Endothelial cell of umbilical vein (primary cell): ENCODE measurements around the gene SKAP1. TPM values are rescaled to one million over a fixed set of nuclear protein-coding genes. Genes with fewer than 3 reads are reported as not detected.

Experiments used
- BruUV-seq: library from RNA; stranded (reverse); fragments of 400-500 nt; replicated peaks from 2 replicates; lab custom pipeline; 2021; lab: Mats Ljungman, UMichigan
- CTCF ChIA-PET: fragments of 300-600, 350-600 bp; sonication (Branson Sonifier 250); formaldehyde crosslinking; loops from one replicate; lab custom pipeline; 2021; ENCODE audit warnings: antibody characterized with exemption, inconsistent platforms; lab: Charles Lee
- POLR2A ChIA-PET: fragments of 300-600, 350-600 bp; sonication (Branson Sonifier 250); formaldehyde crosslinking; loops from one replicate; lab custom pipeline; 2021; ENCODE audit warnings: antibody characterized with exemption, inconsistent platforms; lab: Charles Lee
- DNase-seq: peaks from one replicate; pipeline ENCODE4 v3.0.0-alpha.2; 2011; ENCODE audit warnings: low read depth, low spot score
- FAIRE-seq: peaks from 2 replicates; lab custom pipeline; 2011; peaks lifted over from hg19 to GRCh38; lab: Jason Lieb, UNC
- H2AFZ ChIP-seq: 2 replicates; pipeline ENCODE4 v1.6.0; 2012; ENCODE audit warnings: low read depth, low read length, control low read depth, inconsistent platforms
- H3K27ac ChIP-seq: 2 replicates; pipeline ENCODE4 v1.5.1; 2011; ENCODE audit warnings: low read depth, mild to moderate bottlenecking, control low read depth, low read length, moderate library complexity; ENCODE audit not compliant: insufficient read depth
- H3K27me3 ChIP-seq, 2 experiments: 2 replicates each; pipeline versions ENCODE4 v1.6.0 to v1.6.1; 2011; ENCODE audit warnings: low read length in 2 of 2, mixed read lengths in 1 of 2; ENCODE audit not compliant: control insufficient read depth in 2 of 2, insufficient read depth in 2 of 2
- H3K36me3 ChIP-seq, 2 experiments: 2 replicates in 1 of 2; 3 replicates in 1 of 2; pipeline ENCODE4 v1.5.1; 2011; ENCODE audit warnings: low read length in 2 of 2, mild to moderate bottlenecking in 1 of 2, moderate library complexity in 1 of 2; ENCODE audit not compliant: control insufficient read depth in 2 of 2, insufficient read depth in 2 of 2; ENCODE audit errors: extremely low read depth in 1 of 2
- H3K4me1 ChIP-seq: 3 replicates; pipeline ENCODE4 v1.5.1; 2011; ENCODE audit warnings: mild to moderate bottlenecking, low read length; ENCODE audit not compliant: control insufficient read depth, insufficient read depth; ENCODE audit errors: extremely low read depth
- H3K4me2 ChIP-seq: 2 replicates; pipeline ENCODE4 v1.6.1; 2011; ENCODE audit warnings: low read length, control low read depth, mixed read lengths; ENCODE audit not compliant: insufficient read depth
- H3K4me3 ChIP-seq, 3 experiments: fragments of 200-600 bp in 1 of 3; sonication (generic), shearing (Covaris generic) in 1 of 3; replicated peaks in 1 of 3; 2 replicates each; pipeline ENCODE4 v1.5.1; 2011 to 2016; ENCODE audit warnings: control low read depth in 3 of 3, low read length in 3 of 3, mild to moderate bottlenecking in 2 of 3, inconsistent platforms in 1 of 3, low read depth in 1 of 3, moderate library complexity in 1 of 3; ENCODE audit not compliant: insufficient read depth in 1 of 3
- H3K79me2 ChIP-seq: 2 replicates; pipeline ENCODE4 v1.6.0; 2012; ENCODE audit warnings: low read length, inconsistent platforms; ENCODE audit not compliant: control insufficient read depth, insufficient read depth
- H3K9ac ChIP-seq: replicated peaks from 2 replicates; pipeline ENCODE3; 2011; ENCODE audit warnings: low read length, control low read depth; ENCODE audit not compliant: insufficient read depth; ENCODE audit errors: extremely low read depth
- H3K9me1 ChIP-seq: replicated peaks from 3 replicates; pipeline ENCODE4 v1.6.0; 2011; ENCODE audit warnings: mild to moderate bottlenecking, low read length; ENCODE audit not compliant: control insufficient read depth, insufficient read depth; ENCODE audit errors: extremely low read depth
- H3K9me3 ChIP-seq: replicated peaks from 2 replicates; pipeline ENCODE4 v1.5.1; 2012; ENCODE audit warnings: low read length, inconsistent platforms; ENCODE audit not compliant: control insufficient read depth, insufficient read depth
- H4K20me1 ChIP-seq: replicated peaks from 2 replicates; pipeline ENCODE3; 2011; ENCODE audit warnings: mild to moderate bottlenecking, low read length; ENCODE audit not compliant: control insufficient read depth, insufficient read depth; ENCODE audit errors: extremely low read depth
- CTCF ChIP-seq, 2 donors: IDR thresholded peaks; 1 replicate in 1 of 2; 2 replicates in 1 of 2; pipeline ENCODE4 v1.5.1; 2011; ENCODE audit warnings: low read length in 2 of 2, mild to moderate bottlenecking in 2 of 2, moderate library complexity in 2 of 2, control low read depth in 1 of 2, inconsistent platforms in 1 of 2, low read depth in 1 of 2; ENCODE audit not compliant: insufficient read depth in 1 of 2; ENCODE audit errors: extremely low read depth in 1 of 2
- EZH2 ChIP-seq: IDR thresholded peaks from 2 replicates; pipeline ENCODE4 v1.6.1; 2012; ENCODE audit warnings: borderline replicate concordance, low read depth, mild to moderate bottlenecking, moderate library complexity, low read length, inconsistent platforms; ENCODE audit not compliant: severe bottlenecking
- FOS ChIP-seq: IDR thresholded peaks from 2 replicates; pipeline ENCODE4 v1.6.1; 2011; ENCODE audit warnings: mild to moderate bottlenecking, low read length, moderate library complexity, borderline replicate concordance; ENCODE audit not compliant: insufficient read depth
- GATA2 ChIP-seq: IDR thresholded peaks from 2 replicates; pipeline ENCODE4 v1.7.0; 2011; ENCODE audit warnings: low read depth, mild to moderate bottlenecking, moderate library complexity, mixed read lengths, low read length; ENCODE audit not compliant: insufficient read length, insufficient read depth
- JUN ChIP-seq: IDR thresholded peaks from 2 replicates; pipeline ENCODE4 v1.6.1; 2011; ENCODE audit warnings: borderline replicate concordance, low read depth; ENCODE audit not compliant: insufficient read length, insufficient read depth
- MAX ChIP-seq: IDR thresholded peaks from 2 replicates; pipeline ENCODE4 v1.6.1; 2011; ENCODE audit not compliant: insufficient read depth, insufficient read length
- MYC ChIP-seq: IDR thresholded peaks from one replicate; pipeline ENCODE4 v1.6.1; 2011; ENCODE audit warnings: mild to moderate bottlenecking, low read depth, low read length
- POLR2A ChIP-seq: IDR thresholded peaks from 2 replicates; pipeline ENCODE4 v1.6.1; 2012; ENCODE audit warnings: low read depth, mild to moderate bottlenecking, control low read depth, low read length
- POLR2AphosphoS5 ChIP-seq: IDR thresholded peaks from 2 replicates; pipeline ENCODE4 v1.6.1; 2012; ENCODE audit warnings: low read depth, mild to moderate bottlenecking, control low read depth, low read length, moderate library complexity; ENCODE audit not compliant: insufficient read depth
- dilution Hi-C: fragments of 300-500 bp; cut with MboI; formaldehyde crosslinking; loops from one replicate; pipeline ENCODE4 v1.15.0; 2019; ENCODE audit warnings: low sequenced_read_pairs; ENCODE audit not compliant: extremely low pct_ligation_motif_present
- intact Hi-C: fragments of 100-400 bp; cut with micrococcal nuclease; formaldehyde crosslinking; loops from one replicate; pipeline ENCODE4 v1.10.0; 2022
- polyA plus RNA-seq, 4 experiments: library from polyadenylated mRNA; depleted of rRNA in 3 of 4; stranded (reverse) in 3 of 4; unstranded in 1 of 4; fragments of >200 nt; gene quantifications; 2 replicates each; pipeline versions ENCODE4 v1.2.1 to v1.2.3, GENCODE V29; 2011 to 2012; ENCODE audit warnings: missing spikeins in 1 of 4
- total RNA-seq: library from RNA; stranded (reverse); gene quantifications from 2 replicates; pipeline ENCODE4 v1.2.3, GENCODE V29; 2021

Gene SKAP1
- total and polyA plus RNA-seq, 2 donors (not counting 3 experiments of a cell fraction or from before 2014, with no cell fraction given) = 0.75 TPM; not detected in 1

- Histone ChIP-seq H3K27ac (no peak overlapping the region), H3K4me1 (peaks cover 23% of the 10 kb centered on the region), H2AFZ (no peak overlapping the region), H4K20me1 (no peaks in the 10 kb centered on the region), H3K79me2 (no peaks in the 10 kb centered on the region), H3K4me3 (no peak overlapping the region), H3K36me3 (no peaks in the 10 kb centered on the region), H3K4me2 (no peak overlapping the region), H3K9me3 (no peaks in the 10 kb centered on the region), H3K9ac (no peak overlapping the region), H3K27me3 (no peaks in the 10 kb centered on the region), H3K9me1 (no peaks in the 10 kb centered on the region)
- no peak for DNase-seq
- BruUV-seq = no TSS peak
- POLR2A ChIA-PET = no interaction called here
- dilution Hi-C loops = no loop called here
- no peak for TF ChIP-seq CTCF (IDR thresholded peaks at IDR 0.05; ENCODE audit: extremely low read depth in 1 of 2, insufficient read depth in 1 of 2, low read depth in 1 of 2, low read length in 2 of 2)
- no peak for TF ChIP-seq MAX
- TF ChIP-seq EZH2 = no peak
- TF ChIP-seq GATA2 = no peak
- TF ChIP-seq JUN = no peak
- TF ChIP-seq POLR2AphosphoS5 = no peak
- TF ChIP-seq FOS = no peak
- no peak for TF ChIP-seq MYC
- no peak for TF ChIP-seq POLR2A
- intact Hi-C loops = no loop called here
- no peak for FAIRE-seq
- CTCF ChIA-PET = interaction anchor here (1.0 to 2.7 kb wide), 3 partner anchors 34 to 40 kb away, joined by 3 to 8 read pairs (median 3); no protein-coding TSS in a partner anchor
Observed at GRCh38 chr17:48299760-48300159, 130.3 kb downstream of the SKAP1 start.
